Nucleus accumbens (tissue), 56 donors: ENCODE data around the gene PRR5.
A peak's percentile ranks its signal among the peaks of the same experiment; 100 is the strongest.
"Not testable (repeated sequence)": the region's sequence is repeated elsewhere in the genome, so short reads cannot be mapped to it uniquely, and the experiment has no call there.

Experiments
- DNase-seq, 56 donors: peaks; one replicate each; lab custom pipeline; 2025; lab: John Stamatoyannopoulos, UW

PRR5 gene

DNA sequence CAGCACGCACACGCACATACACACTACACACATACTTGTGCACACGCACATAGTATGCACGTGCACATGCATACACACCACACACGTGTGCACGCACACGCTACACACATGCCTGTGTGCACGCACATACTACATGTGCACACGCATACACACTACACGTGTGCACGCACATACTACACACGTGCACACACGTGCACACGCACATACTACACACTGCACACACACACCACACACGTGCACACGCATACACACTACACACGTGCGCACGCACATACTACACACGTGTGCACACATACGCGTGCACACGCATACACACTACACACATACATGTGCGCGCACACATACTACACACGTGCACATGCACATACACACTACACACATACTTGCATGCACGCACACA, 30.7 kb downstream of the PRR5 start:
- no peak for DNase-seq

DNA sequence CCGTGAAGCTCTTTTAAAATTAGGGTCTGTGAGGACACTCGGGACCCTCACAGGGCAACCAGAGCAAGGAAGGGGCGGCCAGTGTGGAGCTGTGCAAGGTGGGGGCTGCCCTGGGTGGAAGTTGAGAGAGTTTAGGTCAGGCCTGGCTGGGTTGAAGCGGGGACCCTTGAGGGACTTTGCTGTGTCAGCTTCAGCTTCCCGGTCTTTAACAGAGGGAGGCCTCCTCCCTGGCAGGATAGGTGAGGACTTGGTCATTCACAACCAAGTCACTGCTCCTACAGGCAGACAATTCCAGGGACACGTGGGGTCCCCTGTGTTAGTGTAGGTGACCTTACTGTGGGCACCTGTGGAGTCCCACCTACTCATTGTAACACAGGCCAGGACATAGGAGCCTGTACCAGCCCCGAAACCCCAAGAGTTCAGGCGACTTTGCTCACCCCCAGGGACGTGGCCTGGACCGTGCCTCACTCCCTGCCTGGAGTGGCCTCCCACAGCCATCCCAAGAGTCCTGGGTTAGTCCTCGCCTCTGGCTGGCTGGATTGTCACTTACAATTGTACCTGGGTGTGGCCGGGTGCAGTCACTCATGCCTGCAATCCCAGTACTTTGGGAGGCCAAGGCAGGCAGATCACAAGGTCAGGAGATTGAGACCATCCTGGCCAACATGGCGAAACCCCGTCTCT, 31.6 kb downstream of the PRR5 start:
- DNase-seq = no peak

DNA sequence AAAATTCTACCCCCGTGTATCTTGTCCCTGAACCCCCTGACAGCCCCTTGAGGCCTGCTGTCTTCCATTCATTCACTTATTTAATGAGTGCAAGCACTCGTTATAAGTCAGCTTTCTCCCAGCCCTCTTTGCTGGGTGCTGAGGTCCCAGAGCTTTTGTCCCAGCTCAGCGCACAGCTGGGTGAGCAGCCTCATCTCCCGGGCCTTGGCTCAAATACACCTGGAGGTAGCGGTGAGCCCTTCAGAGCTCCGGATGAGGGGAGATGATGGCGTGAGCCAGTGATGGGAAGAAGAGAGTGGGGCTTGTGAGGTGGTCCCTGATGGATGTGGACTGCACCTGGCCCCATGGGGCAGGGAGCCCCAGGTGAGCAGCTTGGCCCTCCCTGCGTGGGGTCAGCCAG, 32.3 kb downstream of the PRR5 start:
- no peak for DNase-seq

DNA sequence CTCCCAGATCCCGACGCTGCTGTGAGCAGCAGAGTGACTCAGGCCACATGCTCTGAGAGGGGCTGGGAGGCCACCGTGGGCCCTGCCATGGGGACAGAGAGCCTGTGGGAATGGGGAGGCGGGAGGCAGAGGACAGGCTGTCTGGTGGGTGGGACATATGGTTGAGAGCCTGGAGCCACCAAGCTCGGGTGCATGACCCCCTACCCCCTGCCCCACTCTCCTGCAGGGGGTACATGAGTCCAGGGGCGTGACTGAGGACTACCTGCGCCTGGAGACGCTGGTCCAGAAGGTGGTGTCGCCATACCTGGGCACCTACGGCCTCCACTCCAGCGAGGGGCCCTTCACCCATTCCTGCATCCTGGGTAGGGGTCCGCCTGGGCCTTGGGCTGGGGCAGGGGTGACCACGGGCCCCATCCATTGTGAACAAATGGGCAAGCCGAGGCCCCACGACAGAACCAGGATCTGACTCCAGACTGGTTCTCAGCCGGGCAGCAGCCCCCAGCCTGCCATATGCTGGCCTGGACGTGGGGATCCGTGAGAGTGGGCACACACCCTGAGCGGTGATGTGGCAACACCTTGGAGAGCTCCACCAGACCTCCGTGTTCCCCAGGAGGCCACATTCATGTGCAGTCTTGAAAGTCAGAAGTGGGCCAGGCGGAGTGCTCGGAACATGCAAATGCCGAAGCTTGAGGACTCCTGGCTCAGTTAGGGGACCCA, 33.0 kb downstream of the PRR5 start:
- no peak for DNase-seq

DNA sequence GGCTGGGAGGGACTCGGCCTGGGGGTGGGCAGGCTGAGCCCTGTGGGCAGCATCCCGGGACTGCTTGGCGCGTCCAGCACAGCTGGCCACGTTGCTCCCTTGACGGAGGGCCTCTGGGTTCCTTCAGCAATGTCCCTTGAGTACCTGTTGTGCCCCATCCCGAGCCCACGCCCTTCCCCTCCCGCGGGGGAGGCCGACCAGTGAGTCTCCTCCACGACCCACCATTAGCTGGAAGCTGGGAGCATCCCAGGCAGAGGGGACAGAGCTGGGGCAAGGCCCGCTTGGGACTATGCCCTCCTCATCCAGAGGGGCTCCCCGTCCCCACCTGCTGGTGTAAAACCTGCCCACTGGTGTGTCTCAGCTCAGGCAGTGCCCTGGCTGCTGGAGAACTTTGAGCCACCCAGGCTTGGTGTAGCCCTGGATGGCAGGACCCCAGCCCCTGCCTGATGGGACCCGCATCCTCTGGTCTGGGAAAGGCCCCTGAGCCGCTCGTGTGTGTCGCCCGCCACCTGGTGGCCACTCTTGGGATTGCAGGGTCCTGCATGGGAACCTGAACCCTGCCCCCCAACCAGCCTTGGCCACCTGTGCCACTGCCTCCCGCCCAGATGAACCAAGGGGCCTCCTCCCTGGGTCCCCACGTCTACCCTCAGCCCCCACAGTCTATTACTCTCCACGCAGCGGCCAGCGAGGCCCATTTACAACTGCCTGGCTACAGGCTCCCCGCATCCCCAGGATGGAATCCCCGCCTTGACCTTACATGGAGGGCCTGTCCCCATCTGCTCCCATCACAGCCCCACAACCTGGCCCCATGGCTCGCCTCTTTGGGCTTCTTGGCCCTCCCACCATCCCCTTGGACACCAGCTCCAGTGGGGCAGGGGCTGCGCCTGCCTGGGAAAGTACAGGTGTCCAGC, 33.8 kb downstream of the PRR5 start:
- DNase-seq = peak in 43 of 56 donors; percentile 7 to 81 (median 31)

DNA sequence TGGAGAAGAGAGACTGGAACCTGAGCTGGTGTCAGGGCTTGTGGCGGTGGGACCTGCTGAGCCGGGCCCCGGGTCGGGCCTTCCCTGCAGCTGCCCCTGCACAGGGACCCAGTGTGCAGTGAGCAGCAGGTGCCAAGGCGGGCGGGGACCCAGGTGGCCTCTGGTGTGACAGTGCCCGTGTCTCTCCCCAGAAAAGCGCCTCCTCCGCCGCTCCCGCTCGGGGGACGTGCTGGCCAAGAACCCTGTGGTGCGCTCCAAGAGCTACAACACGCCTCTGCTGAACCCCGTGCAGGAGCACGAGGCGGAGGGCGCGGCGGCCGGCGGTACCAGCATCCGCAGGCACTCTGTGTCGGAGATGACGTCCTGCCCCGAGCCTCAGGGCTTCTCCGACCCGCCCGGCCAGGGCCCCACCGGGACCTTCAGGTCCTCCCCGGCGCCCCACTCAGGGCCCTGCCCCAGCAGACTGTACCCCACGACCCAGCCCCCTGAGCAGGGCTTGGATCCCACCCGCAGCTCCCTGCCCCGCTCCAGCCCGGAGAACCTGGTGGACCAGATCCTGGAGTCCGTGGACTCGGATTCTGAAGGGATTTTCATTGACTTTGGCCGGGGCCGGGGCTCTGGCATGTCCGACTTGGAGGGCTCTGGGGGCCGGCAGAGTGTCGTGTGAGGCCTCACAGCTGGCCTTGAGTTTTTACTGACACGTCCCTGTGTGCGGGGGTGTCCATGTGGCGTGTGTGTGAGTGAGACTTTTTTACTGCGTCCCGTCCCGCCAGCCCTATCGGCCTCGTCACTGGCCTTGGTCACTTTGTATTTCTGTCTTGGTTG, 34.8 kb downstream of the PRR5 start:
- no peak for DNase-seq

DNA sequence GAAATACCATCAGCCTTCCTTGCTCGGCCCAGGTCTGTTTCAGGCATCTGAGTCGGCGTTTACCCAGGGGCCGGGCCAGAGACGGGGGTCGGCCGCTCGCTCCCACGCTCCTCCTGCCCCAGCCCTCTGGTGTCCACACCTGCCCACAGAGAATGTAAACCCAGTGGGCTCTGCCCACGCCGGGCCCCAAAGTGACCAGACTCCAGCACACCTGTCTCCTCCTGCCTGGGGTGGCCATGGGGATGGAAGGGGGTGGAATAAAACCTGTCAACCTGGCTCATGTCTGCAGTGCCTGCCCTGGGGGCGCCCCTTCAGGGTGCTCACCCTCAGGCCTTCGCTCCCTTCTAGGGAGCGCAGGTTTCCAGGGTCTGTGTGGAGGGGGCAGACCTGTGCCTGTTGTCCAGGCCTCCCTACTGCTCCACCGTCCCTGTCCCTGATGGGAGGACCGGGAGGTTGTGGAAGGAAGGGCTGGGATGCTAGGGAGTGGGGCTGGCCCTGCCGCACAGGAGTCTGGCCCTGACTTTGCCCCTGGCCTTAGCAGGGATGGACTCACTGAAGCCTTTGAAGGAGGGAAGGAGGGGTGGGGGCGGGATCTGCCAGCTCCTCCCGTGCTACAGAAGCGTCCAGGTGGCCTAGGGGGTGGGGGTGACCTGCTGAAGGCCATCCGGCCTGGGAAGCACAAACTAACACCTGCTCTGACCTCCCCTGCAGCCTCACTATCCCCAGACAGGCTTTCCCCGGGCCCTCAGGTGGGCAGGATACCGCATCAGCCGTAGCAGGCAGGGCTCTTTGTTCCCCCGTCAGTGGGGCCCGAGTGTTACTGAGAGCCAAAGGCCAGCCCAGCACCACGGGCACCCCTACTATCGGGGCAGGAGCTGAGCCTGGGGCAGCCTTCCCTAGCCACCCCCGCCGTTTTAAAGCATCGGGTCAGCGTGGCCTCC, 35.7 kb downstream of the PRR5 start:
- DNase-seq = no peak

DNA sequence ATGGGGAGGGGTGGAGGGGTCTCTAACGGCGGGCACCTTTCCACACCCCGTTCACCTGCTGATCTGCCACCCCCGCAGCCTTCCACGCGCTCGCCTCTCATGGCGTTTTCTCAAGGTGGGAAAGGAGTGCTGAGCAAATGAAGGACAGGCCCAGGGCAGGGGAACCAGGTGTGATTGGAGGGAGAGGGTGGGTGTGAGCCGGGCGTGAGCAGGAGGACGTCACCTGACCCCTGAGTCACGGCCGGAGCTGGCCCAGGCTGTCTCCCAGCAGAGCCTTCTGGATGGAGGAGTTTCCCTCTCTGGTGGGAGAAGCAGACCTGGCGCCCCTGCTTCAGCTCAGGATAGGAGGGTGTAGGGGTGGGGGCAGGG, 36.3 kb downstream of the PRR5 start:
- DNase-seq = no peak

DNA sequence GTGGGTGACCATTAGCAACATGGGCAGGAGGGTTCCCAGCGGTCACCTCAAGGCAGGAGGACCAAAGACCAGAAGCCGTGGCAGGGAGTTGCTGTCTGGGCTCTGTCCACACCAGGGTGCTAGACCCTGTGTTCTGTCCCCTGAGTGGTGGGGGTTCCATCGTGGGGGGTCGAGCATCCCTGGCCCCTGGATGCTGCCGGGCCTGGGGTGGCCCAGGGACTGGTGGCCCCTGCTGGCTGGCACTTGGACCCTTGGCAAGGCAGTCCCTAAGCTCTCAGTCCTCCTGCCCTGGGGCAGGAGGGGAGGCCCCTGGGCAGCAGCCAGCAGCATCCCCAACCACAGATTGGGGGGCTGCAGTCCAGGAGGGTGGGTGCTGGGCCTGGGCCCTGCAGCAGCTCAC, 37.0 kb downstream of the PRR5 start:
- DNase-seq = no peak

DNA sequence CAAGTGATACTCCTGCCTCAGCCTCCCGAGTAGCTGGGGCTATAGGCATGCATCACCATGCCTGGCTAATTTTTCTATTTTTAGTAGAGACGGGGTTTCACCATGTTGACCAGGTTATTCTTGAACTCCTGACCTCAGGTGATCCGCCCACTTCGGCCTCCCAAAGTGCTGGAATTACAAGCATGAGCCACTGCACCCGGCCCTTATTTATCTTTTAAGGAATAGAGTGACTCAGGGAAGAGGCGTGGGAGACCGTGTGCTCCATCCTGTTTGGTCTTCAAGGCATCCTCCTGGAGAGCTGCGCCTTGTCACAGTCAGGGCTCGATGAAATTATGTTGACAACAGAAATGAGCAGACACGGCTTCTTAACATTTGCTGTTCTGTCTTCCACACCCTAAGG, 37.7 kb downstream of the PRR5 start:
- DNase-seq = not testable (repeated sequence)

DNA sequence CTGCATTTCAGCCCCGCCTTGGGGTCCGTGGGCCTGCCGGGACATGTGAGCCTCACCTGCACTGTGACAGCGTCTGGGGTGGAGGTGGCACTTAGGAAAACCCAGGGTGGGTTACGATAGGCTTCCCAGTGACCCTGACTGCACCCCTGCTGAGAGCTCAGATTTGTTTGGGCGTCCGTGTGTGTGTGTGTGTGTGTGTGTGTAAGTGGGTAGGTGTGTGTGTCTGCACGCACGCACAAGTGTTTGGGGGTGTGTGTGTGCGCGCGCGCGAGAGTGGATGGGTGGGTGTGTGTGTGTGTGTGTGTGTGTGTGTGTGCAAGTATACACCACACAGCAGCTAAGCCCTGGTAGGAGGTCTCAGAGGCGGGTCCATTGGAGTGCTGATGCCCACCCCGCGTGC, 38.3 kb downstream of the PRR5 start:
- no peak for DNase-seq

DNA sequence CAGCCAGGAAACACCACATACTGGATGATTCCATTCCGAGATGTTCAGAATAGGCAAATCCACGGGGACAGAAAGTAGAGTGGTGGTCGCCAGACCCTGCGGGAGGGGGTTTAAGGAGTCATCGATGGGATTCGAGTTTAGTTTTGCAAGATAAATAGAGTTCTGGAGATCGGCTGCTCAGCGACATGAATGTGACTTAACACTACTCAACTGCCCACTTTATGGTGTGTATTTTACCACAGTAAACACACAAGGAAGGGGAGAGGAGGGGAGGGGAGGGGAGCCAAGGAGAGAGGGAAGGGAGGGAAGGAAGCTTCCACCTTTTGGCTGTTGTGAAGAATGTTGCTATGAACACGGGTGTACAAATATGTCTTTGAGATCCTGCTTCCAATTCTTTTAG, 39.9 kb downstream of the PRR5 start:
- DNase-seq = no peak

DNA sequence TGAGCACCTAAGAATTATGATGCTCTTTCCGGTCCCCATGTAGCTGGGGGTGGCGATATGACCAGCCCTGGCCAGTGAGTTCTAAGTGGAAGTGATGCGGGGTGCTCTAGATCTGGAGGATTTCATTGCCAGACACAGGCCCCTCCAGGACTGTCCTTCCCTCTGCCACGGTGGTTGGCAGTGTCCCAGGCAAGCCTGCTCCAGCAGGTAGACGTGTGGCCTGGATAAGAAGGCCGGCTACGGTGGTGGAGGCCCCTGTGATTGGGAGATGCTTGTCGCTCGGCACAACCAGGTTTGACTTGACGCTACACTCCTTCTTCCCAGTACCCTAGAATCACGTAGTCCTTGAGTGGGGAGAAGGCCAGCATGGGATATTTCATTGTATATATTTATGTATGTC, 41.2 kb downstream of the PRR5 start:
- no peak for DNase-seq

DNA sequence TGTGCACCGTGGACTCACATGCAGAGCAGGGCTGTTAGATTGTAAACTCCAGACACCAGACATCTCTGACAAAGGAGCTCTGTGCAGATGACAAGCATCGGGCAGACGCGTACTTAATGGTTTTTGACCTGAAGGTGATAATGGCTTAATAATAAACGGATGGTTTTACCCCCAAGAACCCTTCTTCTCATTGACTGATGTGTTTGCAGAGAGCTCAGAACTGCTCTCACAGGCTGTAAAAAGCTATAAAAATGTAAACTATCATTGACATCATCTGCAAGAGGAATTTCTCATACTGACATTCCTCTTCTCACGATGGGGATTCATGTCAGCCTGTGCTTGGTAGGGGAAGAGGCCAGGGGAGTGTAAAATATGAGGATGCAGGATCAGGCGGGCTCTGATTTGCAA, 41.8 kb downstream of the PRR5 start:
- DNase-seq = no peak

DNA sequence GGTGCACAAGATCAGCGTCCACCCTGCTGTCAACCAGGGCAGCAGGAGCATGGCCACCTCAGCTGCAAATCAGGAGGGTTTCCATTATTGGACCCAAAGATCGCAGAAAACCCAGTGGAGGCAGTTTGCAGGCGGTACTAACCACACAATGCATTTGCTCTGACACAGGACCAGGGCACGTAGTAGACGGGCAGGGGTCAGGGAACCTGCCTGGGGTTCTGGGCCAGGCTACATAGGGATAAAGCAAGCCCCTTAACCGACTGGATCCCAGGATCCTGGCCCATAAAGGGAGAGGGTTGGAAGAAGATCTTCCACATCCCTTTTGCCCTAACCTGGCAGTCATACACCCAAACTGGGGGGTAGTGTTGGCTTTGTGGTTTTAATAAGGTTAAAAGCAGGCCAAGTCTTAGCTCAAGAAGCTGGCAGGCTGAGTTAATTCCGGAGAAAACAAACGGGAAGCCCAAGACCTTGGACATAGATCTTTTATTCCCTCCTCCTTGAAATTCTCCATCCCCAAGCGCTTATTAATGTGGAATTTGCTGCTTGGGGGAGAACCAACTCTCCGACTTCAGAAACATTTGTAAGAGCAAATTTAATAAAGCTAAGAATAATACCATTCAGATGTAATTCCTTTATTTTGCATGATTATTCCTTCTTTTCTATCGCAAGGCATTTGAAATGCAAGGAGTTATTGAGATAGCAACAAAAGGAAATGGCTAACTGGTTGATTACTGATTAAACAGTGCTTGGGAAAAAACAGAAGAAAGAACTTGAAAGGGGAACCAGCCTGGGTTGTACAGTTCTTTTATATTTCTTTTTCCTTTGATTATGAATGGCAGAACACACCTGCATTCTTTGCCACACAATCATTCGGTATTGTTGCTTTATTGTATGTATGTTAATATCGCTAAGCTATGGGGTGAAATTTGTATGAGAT, 44.1 kb downstream of the PRR5 start:
- DNase-seq = peak in 1 of 56 donors; percentile 11

DNA sequence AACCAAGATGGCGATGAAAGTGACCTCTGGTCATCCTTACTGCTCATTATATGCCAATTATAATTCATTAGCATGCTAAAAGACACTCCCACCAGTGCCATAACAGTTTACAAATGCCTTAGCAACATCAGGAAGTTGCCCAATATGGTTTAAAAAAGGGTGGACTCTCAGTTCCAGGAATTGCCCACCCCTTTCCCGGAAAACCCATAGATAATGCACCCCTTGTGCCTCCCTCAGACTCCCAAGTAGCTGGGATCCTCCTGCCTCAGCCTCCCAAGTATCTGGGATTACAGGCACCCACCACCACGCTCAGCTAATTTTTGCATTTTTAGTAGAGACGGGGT, 45.8 kb downstream of the PRR5 start:
- DNase-seq = not testable (repeated sequence)

DNA sequence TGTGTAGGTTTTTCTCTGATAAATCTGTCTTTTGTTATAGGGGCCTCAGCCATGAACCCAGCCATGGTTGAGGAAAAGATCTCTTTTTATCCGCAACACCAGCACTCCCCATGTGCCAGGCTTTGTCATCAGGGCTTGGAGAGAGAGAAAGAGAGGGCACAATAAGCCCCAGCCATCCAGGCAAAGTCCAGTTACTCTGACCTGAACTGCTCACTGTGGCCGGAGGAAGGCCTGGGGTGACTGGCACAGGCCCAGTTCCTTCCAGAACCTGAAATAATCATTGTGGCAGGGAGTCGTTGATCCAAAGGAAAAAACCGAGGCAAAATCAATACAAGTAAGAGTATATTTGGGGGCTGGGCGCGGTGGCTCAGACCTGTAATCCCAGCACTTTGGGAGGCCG, 46.5 kb downstream of the PRR5 start:
- DNase-seq = no peak

DNA sequence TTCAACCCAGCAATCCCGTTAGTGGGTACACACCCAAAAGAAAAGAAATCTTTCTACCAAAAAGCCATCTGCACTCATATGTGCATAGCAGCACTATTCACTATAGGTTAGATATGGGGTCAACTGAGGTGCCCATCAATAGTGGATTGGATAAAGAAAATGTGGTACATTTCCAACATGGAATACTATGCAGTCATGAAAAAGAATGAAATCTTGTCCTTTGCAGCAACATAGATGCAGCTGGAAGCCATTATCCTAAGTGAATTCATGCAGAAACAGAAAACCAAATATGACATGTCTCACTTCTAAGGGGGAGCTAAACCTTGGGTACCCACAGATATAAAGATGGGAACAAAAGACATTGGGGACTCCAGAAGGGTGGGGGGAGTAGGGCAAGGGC, 48.5 kb downstream of the PRR5 start:
- DNase-seq = no peak
